VCaP (cell line): ENCODE measurements around the gene FAM3A.

Experiments
- H3K27ac ChIP-seq: fragments of 450-650 bp; 2 replicates; pipeline ENCODE4 v1.5.1; 2017
- TF ChIP-seq, protein P1 (sequence below): fragments of 450-650 bp; conservative IDR thresholded peaks from 2 replicates; pipeline ENCODE4 v1.5.1; 2017; ENCODE audit warnings: mild to moderate bottlenecking, moderate library complexity

FAM3A gene

DNA sequence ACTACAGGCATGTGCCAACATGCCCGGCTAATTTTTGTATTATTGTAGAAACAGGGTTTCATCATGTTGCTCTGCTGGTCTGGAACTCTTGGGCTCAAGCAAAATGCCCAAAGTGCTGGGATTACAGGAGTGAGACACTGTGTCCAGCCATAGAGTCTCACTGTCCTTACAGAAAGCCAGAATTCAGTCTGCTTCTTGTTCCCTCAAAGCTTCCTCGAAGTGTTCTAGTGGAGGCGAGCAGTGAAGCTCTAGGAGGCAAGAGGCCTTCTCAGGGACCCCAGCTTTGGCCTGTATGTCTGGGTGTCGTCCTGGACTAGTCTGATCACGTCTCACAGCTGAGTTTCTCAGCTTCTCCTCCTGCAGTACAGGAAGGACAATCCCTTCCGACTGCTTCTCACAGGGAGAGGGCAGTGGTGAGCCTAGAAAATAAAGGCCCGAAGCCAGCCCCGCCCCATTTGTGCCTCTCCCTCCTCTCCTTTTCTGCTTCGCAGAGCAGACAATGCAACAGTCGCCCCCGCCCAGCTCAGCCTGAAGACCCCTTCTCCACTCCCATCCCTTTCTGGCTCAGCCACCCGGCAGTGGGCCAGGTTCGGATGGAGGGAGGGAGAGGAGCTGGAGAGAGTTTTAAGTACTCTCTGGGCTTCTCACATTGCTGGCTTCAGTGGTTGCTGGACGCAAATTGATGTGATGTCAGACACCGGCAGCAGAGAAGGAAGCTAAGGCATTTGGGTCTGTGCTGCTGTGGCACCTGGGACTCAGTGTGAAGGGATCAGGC, 11.1 kb upstream of the FAM3A start:
- H3K27ac ChIP-seq, result peak overlapping the region; percentile 54
- TF ChIP-seq, protein P1, sequence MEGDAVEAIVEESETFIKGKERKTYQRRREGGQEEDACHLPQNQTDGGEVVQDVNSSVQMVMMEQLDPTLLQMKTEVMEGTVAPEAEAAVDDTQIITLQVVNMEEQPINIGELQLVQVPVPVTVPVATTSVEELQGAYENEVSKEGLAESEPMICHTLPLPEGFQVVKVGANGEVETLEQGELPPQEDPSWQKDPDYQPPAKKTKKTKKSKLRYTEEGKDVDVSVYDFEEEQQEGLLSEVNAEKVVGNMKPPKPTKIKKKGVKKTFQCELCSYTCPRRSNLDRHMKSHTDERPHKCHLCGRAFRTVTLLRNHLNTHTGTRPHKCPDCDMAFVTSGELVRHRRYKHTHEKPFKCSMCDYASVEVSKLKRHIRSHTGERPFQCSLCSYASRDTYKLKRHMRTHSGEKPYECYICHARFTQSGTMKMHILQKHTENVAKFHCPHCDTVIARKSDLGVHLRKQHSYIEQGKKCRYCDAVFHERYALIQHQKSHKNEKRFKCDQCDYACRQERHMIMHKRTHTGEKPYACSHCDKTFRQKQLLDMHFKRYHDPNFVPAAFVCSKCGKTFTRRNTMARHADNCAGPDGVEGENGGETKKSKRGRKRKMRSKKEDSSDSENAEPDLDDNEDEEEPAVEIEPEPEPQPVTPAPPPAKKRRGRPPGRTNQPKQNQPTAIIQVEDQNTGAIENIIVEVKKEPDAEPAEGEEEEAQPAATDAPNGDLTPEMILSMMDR, result peak; percentile 71

DNA sequence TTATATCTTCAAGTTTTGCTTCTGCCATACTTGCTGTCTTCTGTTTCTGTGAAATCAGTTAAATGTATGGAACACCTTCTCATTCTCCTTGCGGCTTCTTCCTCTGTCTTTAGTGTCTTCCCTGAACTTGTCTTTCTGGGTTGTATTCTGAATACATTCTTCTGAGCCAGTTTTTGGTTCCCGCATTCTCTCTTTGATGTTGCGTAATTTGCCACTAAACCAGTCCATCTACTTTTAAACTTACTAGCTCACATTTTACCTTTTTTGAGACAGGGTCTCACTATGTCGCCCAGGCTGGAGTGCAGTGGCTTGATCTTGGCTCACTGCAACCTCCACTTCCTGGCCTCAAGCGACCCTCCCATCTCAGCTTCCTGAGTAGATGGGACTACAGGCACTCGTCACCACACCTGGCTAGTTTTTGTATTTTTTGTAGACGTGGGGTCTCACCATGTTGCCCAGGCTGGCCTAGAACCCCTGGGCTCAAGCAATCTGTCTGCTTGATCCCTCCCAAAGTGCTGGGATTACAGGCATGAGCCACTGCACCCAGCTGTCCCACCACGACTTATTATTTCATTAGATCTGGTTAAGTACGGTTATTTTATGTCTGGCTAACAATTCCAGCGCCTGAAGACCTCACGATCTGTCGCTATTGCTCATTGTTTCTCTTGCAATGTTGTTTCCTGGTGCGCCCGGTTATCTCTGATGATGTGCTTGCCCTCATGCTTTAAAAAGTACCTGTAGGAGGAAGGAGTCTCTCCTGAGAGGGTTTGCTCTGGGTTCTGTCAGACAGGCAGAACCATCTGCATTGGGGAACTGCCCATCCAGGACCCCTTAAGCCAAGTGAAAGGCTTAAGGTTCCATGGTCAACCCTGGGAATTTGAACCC, 9.8 kb upstream of the FAM3A start:
- no peak overlapping the region for H3K27ac ChIP-seq
- TF ChIP-seq, protein P1, result no peak

DNA sequence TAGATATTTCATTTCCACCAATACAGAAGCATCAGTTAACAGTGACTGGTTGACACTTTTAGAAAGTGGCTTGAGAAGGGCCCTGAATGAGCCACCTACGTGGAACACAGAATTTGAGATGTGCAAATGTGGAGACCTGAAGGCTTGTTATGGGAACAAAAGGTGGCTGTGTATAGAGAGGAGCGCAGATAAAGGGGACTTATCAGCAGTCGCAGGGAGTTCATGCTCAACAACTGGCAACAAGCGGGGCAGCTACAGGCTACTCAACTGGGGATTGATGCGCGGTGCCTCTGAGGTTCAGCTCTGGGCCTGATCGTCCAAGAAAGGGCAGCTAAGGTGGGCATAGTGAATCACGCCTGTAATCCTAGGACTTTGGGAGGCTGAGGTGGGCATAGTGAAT, 3.4 kb upstream of the FAM3A start:
- no peak overlapping the region for H3K27ac ChIP-seq
- TF ChIP-seq, protein P1, result no peak

DNA sequence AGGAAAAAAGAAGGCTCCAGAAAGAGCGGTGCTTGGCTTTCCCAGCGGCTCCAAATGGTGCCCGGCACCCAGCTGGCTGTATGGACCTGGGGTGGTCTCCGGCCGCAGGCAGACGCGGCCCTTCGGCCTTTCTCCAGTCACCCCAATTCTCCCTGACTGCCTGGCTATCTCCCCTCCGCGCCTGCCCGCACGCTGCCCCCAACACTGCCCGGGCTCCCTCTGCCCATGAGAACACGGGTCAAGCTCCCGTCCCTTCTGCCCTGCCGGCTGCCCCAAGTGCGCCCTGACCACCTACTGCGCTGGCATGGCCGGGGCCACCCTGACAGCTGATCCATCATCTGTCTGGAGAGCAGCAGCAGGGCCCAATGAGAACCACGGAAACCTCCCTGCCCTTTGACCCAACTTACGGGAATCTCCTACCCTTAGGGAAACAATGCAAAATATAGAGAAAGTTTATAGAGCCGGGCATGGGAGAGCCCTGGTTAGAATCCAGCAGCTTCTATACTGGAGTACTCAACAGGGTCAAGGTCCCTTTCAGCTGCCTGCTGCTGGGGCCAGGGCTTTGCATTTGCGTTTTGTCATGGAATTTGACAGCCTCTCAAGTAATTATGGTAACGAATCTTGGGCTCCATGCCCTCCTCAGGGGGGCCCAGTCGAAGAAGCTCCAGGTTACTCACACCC, 1.2 kb upstream of the FAM3A start:
- TF ChIP-seq, protein P1, result no peak
- H3K27ac ChIP-seq, result peak overlapping the region; percentile 86

DNA sequence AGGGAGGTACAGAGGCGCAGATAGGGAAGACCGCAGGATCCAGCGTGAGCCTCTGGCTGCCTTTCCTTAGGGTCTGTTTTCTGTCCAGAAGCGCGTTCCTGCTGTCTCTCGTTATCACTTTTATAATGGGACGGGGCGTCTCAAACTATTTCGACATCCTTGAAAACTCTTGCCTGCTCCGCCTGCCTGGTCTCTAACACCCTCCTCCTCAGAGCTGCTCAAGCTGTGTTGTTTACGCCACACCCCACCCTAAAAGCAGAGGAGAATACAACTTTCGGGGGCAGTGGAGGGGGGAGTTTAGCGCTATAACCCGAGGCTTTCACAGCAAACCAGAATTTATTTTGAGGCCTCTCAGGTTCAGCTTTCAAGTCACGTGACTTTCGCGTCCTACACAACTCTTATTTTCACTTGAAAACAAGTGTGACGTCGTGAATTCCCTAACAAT, 646 bp upstream of the FAM3A start:
- H3K27ac ChIP-seq, result peak overlapping the region; percentile 86
- TF ChIP-seq, protein P1, result no peak

DNA sequence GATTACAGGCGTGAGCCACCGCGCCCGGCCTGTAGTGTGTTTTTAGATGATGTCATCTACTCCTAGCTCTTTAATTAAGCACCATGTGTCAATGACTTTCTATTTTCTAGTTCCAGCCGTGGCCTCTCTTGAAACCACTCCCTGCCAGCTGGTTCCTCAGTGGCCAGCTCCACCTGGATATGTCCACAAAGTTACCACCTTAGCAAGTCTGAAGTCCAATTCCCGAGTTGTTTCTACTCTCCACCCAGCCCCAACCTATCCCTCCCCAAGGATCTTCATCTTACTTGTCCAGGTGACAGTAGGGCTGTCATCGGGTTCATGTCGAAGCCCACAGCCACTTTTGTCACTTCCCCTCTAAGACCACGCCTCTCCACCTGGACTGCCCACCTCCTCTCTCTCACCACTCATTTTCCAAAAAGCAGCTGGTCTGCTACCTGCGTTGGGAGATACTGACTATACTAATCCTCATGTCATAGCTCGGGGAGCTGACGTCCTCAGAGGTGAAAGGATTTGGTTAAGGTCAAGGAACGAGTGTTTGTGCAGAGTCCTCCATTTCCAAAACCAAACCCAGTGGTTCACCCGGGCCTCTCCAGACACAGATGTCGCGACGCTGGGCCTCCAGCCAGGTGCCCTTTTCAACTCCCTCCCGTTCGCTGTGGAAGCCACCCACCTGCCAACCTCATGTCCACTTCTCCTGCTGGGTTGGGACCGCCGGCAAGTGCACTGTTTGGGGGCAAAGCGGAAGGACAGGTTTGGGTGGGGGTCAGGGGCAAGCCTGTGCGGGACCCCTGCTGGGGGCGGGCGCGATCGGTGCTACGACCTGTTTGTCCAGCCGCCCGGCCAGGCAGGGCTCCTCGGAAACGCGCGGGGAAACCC, 704 bp downstream of the FAM3A start:
- H3K27ac ChIP-seq, result peak overlapping the region; percentile 86
- TF ChIP-seq, protein P1, result no peak
